Umbilical cord (tissue), 2 donors: ENCODE measurements around the gene KRT82. TPM values are rescaled to one million over a fixed set of nuclear protein-coding genes. Genes with fewer than 3 reads are reported as not detected.
A peak's percentile ranks its signal among the peaks of the same experiment; 100 is the strongest.

Experiments
- DNase-seq: peaks from one replicate; pipeline ENCODE4 v3.0.0-alpha.2; 2015; ENCODE audit warnings: low spot score
- total RNA-seq: library from RNA; depleted of rRNA; stranded (reverse); fragments of >200 nt; gene quantifications from one replicate; pipeline ENCODE4 v1.2.3, GENCODE V29; 2014; ENCODE audit warnings: low replicate concordance; ENCODE audit not compliant: insufficient read depth

The KRT82 gene
- total RNA-seq, 1 donor from 2014 or later = 1.7 TPM

DNA sequence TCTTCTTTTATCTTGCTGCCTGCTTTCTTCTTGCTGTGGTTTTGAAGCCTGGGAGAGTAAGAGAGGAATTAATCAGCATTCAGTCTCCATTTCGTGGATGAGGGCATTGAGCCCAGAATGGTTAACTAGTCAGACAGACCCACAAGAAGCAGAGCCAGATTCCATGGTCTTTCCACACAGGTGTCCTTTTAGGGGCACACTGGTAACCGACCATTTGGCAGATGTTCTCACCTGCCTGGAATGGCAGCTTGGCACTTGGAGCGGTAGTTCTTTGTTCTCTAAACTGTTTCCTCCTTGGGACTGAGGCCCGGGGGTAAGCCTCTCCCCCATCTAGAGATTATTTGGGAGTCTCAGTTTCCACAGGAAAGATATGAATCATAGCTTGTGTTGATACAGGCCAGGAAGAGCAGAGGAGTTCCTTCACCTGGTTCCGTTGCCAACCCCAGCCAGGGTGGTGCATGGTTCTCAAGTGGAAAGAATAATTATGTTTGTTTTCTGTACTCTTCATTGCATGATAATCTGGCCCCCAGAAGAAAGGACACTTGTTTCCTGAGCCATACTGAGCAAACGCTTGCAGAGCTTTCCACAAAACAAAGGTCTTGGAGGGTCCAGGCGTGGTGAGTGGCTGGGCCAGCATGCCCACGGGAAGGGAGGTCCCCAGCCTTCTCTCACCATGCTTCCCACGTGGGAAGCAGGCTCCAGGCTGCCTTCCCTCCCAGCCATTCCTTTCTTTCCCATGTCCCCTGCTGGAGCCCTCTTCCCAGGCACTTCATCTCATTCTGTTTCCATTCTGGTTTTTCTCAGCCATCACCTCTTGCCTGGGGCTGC, 30.1 kb upstream of the KRT82 start:
- peak; percentile 98 for DNase-seq

DNA sequence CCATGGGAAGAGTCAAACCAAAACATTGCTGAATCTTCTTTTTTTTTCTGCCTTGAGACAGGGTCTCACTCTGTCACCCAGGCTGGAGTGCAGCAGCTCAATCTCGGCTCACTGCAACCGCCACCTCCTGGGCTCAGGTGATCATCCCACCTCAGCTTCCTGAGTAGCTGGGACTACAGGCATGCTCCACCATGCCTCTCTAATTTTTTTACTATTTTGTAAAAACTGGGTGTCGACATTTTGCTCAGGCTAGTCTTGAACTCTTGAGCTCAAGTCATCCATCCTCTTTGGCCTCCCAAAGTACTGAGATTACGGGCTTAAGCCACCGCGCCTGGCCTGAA, 29.5 kb upstream of the KRT82 start:
- DNase-seq = no peak

DNA sequence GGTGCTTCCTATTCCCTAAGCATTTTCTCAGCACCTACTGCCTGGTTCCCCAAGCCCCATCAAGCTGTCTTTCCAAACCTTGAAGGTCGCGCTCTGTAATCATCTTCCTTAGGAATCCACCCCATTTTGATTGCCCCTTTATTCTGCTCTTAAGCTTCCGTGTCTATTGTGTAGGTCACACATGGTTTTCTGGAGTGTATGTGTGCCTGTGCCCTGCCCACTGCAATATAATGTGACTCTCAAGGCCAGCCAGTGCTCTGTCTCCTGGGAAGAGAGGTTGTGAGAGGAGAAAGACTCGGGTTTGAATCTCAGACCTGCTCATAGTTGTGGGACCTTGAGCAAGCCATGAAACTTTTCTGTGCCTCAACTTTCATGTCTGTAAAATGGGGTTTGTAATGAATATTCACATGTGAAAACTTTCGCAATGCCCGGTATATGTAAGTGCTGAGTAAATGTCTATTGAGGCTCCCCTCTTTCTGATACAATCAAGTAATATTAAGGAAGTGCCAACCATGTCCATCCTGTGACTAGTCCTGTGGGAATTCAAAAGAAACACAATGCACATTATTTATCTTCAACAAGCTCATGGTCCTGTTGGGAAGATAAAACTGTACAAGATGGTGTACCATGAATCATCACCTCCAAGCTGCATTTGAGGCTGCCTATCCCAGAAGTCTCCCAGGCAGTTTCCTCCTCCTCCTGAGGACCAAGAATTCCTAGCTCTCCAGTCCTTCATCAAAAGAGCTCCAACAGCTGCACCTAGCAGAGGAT, 28.8 kb upstream of the KRT82 start:
- no peak for DNase-seq

DNA sequence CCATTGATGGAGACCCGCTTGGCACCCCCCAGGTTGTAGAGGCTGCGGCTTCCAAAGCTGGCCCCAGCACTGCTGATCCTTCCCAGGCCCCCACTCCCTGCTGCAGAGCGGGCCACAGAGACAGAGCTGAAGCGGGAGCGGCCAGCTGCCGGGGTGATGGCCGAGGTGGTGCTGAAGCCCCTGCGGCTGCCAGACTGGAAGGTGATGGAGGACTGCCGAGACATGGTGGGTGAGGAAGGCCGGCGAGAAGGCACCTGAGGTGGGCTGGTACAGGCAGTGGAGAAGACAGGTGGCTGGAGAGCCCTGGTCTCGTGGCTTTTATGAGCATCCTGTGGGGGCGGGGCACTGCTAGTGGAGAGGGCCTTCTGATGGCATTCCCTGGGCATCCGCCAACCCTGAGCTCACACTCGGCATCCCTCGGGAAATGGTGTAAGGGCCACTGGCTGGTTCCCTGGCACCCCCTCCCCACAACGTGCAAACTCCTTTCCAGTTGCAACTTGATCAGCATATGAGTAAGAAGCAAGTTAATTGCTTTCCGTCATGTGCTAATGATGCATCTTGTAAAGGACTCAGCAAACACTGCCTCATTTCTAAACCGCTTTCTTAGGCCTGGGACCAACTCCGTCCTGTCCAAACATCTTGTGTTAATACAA, 28.1 kb upstream of the KRT82 start, which contains the start of gene KRT75:
Gene KRT75 (minus strand): TSS at position 291 of the 653 bp plus-strand sequence. CDS start 67 bp downstream, at position 224.
- no peak for DNase-seq

DNA sequence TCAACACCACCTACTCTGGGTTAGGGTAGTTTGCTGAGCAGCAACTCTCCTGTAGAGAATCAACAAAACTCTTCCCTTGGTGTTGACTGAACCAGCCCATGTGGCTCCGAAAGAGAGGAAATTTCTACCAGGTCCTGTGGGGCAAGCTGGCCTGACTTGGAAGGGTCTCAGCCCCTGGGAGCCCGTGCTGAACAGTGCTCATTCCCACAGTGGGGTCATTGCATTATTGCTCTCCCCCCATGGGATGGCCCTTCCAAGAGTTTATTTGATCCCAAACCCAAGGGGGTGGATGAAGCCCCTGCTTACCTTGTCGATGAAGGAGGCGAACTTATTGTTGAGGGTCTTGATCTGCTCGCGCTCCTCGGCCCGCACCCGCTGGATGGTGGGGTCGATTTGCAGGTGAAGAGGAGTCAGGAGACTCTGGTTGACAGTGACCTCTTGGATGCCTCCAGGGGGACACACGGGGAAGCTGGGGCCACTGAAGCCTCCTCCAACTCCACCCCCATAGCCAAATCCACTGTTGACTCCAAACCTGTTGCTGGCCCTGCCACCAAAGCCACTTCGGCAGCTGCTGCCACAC, 27.5 kb upstream of the KRT82 start:
- DNase-seq = no peak

DNA sequence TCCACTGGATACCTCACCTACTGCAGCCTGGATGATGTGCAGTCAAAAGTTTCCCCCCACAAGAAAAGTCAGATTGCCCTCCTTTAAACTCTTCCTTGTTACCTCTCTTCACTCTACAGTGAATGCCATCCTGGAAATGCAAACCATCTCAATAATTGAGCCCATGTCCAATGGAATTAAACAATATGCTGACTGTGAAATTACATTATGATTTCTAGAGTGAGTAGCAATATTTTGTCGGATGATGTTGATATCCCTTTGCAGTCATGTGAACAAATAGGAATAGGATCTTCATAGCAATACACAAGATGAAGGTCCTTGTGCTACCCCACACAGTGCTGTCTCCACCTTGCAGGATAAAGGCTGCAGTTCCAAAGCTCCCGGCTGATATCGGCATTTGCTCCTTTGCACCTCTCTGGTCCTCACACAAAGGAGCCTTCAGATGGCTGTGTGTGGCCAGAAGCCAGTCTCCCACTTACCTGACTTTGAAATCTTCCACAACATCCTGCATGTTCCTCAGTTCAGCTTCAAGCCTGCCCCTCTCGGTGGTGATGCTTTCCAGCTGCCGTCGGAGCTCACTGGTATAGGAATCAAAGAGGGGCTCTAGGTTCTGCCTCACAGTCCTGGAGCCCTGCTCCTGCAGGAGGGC, 26.5 kb upstream of the KRT82 start:
- DNase-seq = no peak

DNA sequence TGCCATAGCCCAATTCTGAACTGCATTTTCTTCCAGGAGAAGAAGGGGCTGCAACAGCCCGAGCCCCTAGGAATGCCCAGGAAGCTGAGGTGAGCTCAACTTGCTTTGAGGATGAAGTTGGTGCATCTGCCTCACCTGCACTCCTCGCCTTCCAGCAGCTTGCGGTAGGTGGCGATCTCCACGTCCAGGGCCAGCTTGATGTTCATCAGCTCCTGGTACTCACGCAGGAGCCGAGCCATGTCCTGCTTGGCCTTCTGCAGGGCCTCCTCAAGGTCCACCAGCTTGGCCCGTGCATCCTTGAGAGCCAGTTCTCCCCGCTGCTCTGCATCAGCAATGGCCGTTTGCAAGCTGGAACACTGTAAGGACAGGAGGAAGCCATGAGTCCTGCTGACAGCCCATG, 22.0 kb upstream of the KRT82 start:
- DNase-seq = no peak

DNA sequence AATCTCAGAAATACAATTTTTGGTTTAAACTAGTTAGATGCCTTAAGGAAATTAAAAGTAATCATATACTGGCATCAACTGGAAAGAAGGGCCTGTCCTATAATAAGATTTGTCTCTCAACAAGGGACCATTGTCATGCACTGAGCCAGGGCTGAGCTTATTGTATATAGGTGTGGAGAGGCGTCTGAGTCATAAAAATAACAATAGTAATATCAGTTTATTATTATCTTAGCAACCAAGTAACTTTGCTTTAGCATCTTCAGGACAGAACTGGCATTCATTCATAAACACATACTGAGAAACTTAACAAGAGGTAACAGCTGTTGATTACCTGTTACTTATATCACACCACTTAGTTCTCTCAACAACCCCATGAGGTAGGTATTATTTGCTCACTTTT, 20.9 kb upstream of the KRT82 start:
- DNase-seq = no peak

DNA sequence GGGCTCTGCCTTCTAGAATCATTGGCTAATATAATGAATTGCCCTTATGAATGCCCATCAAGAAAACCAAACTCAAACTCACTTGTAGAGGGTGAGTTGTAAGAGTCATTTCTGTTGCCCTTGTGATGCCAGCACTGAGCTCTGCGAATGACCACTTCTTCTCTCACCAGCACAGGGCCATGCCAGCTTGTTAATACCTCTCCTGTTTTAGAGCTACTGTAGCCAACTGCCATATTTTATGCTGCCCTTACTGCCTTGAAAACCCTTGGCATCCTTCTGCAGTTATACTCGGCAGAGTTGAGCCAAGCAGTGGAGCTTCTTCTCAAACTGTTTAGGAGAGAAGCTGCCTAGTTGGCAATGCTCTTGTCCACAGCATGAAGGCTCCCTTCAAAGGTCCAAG, 19.9 kb upstream of the KRT82 start:
- no peak for DNase-seq

DNA sequence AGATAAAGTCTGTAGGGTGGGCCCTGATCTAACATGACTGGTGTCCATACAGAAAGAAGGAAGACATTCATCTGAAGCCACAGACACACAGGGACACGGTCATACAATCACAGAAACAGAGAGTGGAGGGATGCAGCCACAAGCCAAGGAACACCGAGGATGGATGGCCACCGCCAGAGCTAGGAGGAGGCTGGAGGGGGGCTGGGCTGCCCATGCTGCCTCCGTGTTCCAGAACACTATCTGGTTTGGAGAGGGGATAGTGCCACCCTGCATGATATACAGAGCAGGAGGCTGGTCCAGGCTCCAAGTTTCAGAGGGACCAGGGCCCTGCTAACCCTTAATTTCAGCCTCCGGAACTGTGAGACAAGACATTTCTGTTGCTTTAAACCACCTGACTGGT, 19.3 kb upstream of the KRT82 start:
- no peak for DNase-seq

DNA sequence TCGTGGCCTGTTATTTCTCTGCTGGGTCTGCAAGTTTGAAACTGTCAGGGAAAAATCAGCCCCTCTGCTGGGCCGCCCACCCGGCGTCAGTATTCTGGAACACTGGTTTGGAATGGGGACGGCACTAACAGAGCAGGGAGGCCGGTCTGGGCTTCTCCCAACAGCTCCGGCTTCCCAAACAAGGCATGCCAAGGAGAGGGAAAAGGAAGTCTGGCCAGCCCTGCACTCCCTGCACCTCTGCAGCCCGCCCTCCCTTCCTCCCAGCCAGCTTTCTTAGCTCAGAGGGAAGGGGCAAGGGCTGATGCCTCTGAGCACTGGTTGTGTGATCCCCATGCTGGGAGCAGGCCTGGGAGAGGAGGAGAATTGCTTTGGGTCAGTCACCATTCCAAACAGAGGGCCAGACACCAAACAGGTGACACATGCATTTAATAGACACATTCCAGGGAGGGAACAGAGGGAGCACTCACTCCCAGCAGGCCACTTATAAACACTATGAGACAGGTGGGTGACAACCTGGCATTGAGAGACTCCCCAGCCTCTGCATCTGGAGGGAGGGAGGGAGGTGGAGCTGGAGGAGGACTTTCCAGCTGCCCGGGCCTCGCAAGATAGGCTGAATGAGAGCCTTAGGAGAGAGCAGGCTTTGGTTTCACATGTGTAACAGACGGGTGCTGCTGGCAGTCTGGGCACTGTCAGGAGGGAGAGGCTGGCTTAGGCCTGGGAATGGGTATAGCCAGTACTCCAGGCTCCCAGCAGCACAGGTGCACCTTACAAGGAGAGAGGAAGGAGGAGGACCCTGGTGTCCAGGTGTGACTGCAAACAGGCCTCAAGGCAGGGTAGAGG, 17.7 kb upstream of the KRT82 start:
- DNase-seq = peak; percentile 52

DNA sequence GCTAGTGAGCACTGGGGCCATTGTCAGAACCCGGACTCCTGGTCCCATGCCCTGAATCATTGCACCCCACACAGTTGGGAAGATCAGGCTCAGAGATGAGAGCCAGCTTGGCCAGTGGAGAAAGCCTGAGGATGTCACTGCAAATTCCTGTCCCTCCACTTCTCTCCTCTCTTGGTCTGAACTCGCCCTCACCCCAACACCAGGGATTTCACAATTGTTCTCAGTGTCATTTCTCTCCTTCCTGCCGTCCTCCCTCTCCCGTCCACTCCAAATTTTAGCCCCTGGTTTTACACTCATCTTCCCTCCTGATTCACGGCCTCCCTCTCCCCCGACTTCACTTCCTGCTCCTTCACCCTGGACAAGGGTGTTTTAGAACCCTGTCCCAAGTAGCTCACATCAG, 16.9 kb upstream of the KRT82 start:
- DNase-seq = no peak

DNA sequence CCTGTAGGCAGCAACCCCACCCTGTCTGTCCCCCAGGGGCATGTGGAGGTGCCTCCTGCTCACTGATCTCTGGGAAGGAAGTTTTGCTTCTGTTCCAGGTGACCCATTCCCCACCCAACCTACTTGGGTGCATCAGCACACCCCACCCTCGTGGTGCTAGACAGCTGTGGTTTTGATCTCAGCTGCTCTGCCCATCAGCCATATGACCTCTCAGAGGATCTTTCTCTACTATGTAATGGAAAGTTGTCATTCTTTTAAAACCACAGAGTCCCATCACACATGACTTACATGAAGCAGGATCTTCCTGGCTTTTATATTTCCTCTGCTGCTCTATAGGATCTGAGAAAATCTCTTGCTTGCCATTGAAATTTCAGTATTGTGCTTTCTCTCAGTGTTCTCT, 13.5 kb upstream of the KRT82 start:
- DNase-seq = no peak

DNA sequence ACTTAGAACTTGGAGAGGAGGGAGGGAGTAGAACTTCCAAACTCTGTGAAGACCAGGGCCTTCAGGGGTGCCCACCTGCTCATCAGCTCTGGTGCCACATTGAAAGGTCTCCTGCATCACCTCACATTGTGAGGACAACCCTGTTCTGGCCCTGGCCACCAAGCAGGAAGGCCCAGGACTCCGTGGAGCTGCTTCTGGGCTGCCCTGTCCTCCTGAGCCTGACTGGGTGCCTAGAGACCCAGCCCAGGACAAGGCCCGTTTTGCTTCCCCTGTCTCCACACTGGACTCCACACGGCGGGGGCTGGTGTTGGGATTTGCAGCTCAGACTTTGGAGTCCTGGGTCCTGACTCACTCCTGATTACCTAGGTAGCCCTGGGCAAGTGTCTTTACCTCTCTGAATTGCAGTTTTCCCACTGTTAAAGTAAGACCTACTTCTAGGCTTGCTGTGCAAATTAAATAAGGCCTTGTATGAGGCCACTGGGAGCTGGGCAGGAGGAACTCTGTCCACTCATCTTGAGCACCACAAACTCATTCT, 12.5 kb upstream of the KRT82 start:
- no peak for DNase-seq

DNA sequence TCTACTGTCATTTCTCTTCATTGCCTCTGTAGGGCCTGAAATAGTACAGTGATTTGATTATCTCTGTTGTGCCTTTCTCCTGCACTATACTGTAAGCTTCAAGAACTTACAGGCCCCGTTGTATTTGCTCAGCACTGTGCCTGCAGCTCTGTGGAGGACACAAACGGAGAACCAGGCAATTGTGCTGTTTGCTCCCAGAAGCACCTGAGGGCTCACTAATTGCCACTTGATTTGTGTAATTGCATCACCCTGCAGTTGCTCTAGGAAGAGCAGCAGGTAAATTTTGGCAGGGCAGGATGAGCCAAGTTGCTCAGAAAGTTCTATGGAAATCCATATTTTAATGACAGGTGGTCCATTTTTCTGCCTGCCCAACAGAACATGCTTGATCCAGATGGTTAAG, 11.6 kb upstream of the KRT82 start:
- no peak for DNase-seq

DNA sequence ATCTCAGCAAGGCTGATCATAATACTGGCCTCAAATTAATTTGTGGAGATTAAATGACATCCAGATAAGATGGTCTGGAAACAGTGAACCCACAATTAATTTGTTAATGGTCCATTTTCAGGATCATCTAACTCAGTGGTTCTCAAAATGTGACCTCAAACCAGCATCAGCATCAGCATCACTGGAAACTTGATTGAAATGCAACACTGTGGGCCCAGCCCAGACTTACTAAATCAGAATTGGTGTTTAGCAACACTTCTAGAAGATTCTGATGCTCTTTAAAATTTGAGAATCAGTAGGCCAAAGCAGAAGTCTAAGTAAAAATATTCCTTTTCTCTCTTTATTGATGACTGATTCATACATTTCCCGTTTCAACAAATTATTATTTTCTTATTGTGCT, 10.7 kb upstream of the KRT82 start:
- DNase-seq = no peak

DNA sequence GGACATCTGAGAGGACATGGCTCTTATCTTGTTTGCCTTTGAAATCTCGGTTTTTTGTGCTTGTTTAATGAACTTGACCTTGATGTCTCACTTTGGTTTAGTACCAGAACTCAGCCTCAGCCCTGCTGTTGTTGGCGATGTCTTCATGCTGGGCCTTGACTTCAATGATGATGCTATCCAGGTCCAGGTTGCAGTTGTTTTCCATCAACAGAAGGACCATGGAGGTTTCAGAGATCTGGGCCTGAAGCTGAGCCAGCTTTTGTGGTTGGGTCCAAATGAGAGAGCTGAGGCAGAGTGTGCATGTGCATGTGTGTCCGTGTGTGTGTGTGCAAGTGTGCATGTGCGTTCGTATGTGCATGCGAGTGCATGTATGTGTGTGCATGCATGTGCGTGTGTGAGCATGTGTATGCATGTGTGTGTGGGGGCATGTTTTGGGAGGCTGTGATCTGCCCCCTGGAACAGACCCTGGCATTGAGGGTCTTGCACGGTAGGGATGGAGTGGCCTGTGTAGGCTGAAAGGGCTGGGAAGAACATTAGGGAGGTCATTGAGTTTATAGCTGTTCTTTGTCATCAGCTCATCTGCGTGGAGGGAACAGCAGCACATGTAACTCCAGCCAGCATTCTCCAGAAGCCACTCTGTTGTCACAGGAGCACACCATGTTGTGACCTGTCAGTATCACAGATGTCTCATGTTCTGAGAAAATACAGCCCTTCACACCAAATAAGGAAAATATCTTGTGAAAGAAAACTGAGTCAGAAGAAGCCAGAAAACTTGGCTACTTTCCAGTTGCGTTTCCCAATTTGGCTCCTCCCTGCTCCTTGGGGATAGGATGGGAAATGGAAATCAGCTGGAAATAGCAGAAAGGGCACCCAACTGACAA, 10.0 kb upstream of the KRT82 start:
- peak; percentile 74 for DNase-seq

DNA sequence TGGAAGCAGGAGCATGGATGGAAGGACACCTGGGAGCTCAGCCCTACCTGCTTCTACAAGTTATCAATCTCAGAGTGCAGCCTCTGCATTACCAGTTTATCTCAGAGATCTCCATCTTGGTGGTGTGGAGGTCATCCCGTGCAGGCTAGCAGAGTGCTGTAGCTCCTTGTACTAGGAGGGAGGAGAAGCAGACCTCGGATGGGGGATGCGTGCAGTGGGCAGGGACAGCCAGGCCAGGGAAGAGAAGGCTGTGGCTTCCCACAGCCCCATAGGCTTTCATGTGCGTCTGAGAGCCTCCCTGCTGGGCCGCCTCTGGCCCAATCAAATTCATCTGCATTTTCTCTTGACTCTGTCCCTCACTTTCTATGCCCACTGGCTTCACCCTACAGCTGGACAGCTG, 8.8 kb upstream of the KRT82 start:
- no peak for DNase-seq

DNA sequence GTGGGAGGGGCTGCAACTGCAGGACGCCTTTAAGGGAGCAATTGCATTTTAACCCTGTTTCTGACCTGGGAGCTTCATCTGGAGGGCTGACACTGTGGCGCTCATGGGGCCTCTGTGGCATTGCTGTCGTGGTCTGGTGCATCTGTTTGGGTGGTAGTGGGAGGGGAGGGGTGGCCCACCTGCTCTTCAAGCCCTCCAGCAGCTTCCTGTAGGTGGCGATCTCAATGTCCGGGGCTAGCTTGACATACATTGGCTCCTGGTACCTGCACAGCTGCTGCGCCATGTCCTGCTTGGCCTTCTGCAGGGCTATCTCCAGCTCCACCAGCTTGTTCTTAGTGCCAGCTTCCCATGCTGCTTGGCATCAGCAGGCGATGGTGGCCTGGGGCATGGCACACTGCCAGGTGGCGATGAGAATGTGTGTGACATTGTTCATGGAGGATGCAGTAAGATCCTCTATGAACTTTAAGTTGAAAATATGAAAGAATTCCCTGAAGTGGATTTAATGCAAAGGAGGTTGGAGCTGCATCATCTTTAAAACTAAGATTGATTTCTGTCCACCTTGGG, 7.7 kb upstream of the KRT82 start:
- no peak for DNase-seq
